GM12891 (cell line): ENCODE measurements around the gene YDJC.

Source experiments
- PAX5 ChIP-seq: IDR thresholded peaks from 2 replicates; pipeline ENCODE4 v1.6.1; 2011; ENCODE audit warnings: low read length, moderate library complexity, mild to moderate bottlenecking; ENCODE audit not compliant: insufficient read depth, severe bottlenecking
- POLR2A ChIP-seq: IDR thresholded peaks from 2 replicates; pipeline ENCODE4 v1.6.1; 2011; ENCODE audit warnings: low read depth, low read length, control low read depth
- POLR2AphosphoS5 ChIP-seq: IDR thresholded peaks from 2 replicates; pipeline ENCODE4 v1.6.1; 2011; ENCODE audit warnings: low read depth, low read length, control low read depth
- SPI1 ChIP-seq: IDR thresholded peaks from 2 replicates; pipeline ENCODE4 v1.6.1; 2011; ENCODE audit warnings: low read depth, low read length, control low read depth
- TAF1 ChIP-seq: IDR thresholded peaks from 2 replicates; pipeline ENCODE4 v1.6.1; 2011; ENCODE audit warnings: low read depth, low read length, control low read depth

DNA sequence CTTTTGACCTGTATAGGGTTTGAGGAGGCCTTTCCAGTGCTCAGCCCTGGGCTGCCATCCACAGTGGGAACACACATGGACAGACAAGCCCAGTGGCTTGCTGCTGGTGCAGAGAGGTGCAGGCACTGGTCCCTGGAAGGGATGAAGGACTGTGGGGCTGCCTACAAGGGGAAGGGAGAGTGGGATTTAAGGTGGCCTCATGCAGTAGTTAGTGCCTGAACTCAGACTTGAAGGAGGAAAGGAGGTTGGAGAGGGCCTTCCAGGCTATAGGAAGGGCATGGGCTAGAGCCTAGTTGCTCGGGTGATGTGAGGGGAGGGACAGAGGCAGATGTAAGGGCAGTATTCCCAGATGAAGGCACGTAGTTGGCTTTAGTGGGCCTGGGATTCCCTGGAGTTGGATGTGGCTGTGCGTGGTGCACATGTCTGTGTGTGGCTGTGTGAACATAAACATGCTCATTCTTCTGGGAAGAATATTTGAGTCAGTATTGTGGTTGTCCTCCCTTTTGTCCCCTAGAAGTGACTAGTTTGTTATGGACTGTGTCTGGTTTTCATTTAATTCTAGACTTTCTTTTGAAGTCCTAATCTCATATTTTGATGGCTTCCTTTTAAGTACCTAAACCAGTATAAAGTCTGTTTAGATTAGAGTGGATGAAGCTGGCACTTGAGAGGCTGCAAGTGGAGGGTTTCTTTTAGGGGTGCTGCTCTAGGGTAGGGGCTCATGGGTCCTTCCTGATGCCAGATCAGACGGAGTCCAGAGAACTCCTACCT lies 18.4 kb downstream of the YDJC start:
- TF ChIP-seq POLR2A (no peak), POLR2AphosphoS5 (no peak), PAX5 (no peak), TAF1 (no peak), SPI1 (no peak)
